Stimulated activated CD4-positive, alpha-beta T cell treated with anti-CD3 and anti-CD28 coated beads, Interleukin-2, amount 100 ng/mL, for 24 hours (primary cell): ENCODE results near the gene METTL23.

Experiments
- DNase-seq, 2 donors: peaks; one replicate each; pipeline ENCODE4 v3.0.0-alpha.2; 2020

The METTL23 gene

DNA sequence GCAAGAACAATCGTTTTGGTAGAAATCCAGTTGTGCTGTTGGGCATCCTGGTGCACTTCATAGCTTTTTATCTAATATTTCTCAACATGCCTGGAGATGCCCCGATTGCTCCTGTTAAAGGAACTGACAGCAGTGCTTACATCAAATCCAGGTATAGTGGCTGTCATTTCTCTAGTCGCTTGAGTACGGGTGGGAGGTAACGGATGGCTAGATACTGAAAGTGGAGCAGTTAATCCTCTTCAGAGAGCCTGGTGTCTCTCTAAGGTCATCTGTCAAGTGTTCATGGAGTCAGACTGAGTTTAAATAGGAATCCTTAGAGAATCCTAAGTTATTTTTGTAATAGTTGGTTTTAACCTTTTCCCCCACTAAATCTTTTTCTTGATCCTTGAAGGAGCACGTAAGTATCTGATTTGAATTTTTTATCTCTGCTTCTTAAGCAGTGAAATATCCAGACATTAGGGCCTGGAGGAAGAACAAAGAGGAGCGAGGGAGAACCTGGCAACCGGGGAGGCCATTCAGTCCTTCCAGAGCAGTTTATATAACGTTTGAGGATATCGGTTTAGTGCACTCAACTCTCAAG, 48.5 kb downstream of the METTL23 start:
- DNase-seq, result no peak

DNA sequence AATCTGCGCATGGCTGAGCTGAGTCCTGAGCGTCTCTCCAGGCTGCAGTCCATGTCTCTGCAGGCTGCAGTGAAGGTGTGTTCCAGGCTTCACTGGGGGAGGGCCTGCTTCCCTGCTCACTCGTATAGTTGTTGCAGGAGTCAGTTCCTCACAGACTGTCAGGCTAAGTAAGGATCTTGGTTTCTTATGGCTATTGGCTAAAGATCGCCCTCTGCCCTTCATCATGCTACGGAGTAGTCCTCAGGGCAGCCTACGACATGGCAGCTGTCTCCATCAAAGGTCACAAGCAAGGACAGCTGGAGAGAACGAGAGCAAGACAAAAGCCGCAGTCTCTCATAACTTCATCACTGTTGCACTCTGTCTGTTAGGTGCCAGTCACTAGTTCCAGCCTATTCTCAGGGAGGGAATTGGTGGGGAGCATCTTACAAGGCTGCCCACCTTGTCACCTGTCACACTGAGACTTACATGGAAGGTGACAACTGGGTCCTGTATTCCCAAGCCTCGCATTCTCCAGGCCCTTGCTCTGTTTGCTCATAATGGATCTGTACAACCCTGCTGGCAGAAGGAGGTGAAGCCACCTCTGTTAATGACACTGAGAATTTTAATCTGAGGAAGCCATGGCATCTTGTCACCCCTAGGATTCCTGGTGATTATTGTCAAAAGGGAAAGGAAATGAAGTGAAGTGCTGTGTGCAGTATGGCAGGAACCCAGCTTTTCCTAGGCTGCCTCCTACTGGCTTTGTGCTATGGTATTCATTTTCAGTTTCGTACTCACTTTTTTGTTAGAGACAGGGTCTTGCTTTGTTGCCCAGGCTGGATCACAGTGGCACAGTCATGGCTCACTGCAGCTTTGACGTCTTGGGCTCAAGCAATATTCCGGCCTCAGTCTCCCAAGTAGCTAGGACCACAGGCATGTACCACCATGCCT, 54.7 kb downstream of the METTL23 start:
- DNase-seq, result no peak

DNA sequence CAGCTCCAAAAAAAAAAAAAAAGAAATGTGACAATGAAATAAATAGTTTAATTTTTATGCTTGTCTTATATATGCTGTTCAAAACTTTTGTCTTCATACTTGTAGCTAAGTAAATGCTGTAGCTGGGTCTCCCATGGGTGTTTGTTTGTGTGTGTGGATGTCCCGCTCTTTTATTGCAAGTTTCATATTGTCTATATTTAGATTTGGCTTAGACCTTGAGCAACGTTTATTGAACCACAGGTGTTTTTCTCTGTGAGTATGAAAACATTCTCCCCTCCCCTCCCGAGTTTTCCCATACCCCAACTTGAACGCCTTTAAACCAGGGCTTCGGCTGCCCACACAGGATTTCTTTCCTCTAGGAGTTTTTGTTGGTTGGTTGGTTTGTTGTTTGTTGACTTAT, 56.5 kb downstream of the METTL23 start:
- no peak for DNase-seq
